NCI-H82 (cell line): Measurements from ENCODE around the gene SS18.
"Not testable (repeated sequence)": the region's sequence is repeated elsewhere in the genome, so short reads cannot be mapped to it uniquely, and the experiment has no call there.

Experiments used
- DNase-seq: peaks from one replicate; lab custom pipeline; 2025; lab: John Stamatoyannopoulos, UW

SS18 gene, protein sequence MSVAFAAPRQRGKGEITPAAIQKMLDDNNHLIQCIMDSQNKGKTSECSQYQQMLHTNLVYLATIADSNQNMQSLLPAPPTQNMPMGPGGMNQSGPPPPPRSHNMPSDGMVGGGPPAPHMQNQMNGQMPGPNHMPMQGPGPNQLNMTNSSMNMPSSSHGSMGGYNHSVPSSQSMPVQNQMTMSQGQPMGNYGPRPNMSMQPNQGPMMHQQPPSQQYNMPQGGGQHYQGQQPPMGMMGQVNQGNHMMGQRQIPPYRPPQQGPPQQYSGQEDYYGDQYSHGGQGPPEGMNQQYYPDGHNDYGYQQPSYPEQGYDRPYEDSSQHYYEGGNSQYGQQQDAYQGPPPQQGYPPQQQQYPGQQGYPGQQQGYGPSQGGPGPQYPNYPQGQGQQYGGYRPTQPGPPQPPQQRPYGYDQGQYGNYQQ

GRCh38 chr18:26090130-26091046 is at the start of gene SS18:
TSS of gene SS18 (minus strand) at chr18:26090613. CDS start at chr18:26090569, 44 bp downstream.
- peak; percentile 94 for DNase-seq

GRCh38 chr18:26135548-26135947 is 45.1 kb upstream of the SS18 start:
- DNase-seq: no peak

- DNase-seq: no peak
These were observed 43.7 kb upstream of the SS18 start for GRCh38 chr18:26134107-26134506.

GRCh38 chr18:26133652-26134051 is 43.2 kb upstream of the SS18 start, which contains the start of gene PSMA8:
TSS of gene PSMA8 (plus strand) at chr18:26133869. CDS start at chr18:26133966, 97 bp downstream.
- no peak for DNase-seq

DNA sequence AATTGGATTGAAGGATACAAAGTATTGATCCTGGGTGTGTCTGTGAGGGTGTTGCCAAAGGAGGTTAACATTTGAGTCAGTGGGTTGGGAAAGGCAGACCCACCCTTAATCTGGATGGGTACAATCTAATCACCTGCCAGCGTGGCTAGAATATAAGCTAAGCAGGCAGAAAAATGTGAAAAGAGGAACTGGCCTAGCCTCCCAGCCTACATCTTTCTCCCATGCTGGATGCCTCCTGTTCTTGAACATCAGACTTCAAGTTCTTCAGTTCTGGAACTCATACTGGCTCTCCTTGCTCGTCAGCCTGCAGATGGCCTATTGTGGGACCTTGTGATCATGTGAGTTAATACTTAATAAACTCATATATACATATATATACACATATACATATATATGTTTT is 37.8 kb upstream of the SS18 start:
- DNase-seq: not testable (repeated sequence)

DNA sequence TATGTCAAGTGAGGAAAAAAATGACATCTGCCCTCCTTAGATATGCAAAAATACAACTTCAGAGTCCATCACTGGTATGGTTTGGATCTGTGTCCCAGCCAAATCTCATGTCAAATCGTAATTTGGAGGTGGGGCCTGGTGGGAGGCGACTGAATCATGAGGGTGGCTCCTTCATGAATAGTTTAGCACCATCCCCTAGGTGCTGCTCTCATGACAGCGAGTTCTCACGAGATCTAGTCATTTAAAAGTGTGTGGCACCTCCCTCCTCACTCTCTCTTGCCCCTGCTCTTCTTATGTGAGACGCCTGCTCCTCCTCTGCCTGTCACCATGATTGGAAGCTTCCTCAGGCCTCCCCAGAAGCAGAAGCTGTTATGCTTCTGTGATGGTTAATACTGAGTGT is 37.4 kb upstream of the SS18 start:
- DNase-seq: peak; percentile 50

GRCh38 chr18:26121994-26122393 is 31.6 kb upstream of the SS18 start:
- DNase-seq: not testable (repeated sequence)

- no peak for DNase-seq
These were observed 31.1 kb upstream of the SS18 start for GRCh38 chr18:26121476-26121875.

- DNase-seq: no peak
These were observed 28.8 kb upstream of the SS18 start for GRCh38 chr18:26119246-26119645.

DNA sequence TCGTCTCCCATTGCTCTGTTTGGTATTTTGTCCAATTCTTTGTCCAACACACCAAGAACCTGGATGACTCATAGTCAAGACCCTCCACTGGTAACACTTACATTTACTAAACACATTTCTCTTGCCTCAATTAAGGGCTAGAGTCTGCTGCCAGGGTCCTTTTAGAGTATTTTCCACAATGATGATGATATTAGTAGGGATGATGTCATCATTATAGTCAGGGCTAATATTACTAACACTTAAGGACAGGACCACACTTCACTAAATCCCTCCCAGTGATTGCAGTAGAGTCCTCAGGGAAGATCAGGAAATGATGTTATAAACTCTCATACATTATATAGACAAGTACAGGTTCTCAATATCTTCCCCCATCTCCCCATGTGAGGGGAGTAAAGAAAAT is 13.6 kb upstream of the SS18 start:
- DNase-seq: no peak

DNA sequence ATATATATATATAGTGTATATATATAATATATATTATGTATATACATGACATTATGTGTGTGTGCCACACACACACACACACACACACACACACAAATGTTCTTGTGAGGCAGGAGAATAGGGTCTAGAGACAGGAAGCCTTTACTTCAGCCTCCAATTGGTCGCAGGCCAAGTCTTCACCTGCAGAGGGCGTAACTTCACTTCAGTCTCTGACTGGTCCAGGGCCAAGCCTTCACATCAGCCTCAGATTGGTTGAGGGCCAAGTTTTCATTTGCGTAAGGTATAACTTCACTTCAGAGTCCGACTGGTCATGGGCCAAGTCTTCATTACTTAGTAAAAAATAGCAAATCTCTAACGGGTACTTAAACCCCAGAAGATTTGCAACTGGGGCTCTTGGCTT is 13.2 kb upstream of the SS18 start:
- peak; percentile 64 for DNase-seq

GRCh38 chr18:26097563-26097962 is 7.2 kb upstream of the SS18 start:
- no peak for DNase-seq

DNA sequence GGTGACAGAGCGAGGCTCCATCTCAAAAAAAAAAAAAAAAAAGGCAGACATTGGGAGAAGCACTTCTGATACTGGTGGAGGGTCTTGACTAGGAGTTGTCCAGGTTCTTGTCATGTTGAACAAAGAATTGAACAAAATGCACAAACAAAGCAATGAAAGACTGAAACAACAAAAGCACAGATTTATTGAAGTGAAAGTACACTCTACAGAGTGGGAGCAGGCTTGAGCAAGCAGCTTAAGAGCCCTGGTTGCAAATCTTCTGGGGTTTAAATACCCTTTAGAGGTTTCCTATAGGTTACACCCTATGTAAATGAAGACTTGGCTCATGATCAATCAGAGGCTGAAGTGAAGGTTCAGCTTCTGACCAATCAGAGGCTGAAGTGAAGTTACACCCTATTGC is 6.4 kb upstream of the SS18 start:
- no peak for DNase-seq

DNA sequence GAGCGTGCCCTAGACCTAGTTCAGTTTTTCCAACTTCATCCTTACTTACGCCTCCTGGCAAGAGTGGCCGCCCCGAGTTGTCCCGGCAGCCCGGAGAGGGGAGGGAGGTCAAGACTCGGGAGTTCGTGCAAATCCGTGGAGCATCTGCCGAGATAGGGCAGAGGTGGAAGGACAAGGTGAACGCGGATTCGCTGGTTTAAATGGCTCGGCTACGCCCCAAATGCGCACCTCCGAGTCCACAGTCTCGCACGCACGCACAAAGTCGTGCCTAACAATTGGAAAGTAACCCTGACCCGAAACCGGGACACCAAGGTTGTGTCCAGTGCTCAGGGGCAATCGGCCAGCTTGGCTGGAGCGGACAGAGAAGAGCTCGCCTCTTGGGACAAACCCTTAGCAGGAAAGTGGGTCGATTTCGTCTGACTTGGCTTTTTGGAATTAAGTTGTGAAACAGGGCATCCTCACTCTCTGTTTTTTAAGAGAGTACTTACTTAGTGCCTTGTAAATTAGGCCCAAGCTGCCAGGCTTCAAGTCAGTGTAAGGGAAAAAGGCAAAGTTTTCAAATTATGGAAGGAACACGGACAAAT is 726 bp upstream of the SS18 start:
- peak; percentile 86 for DNase-seq

GRCh38 chr18:26089293-26090129 is 902 bp downstream of the SS18 start:
- no peak for DNase-seq

DNA sequence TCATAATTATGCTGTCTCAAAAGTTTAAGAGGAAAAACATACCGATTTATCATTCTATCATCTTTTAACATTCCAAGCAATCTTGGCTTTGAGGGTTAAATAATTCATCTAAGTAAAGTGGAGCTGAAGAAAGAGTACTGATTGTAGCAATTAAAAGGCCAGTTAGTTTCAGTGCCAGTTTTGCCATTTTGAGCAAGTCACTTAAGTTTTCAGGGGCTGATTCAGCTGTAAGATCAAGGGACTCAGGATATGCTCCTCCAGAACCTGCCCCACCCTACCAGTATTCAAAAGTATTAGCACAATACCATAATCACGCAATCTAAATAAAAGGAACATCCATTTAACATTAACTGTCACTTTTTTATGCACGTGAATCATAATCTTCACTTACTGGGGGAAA is 1.9 kb downstream of the SS18 start:
- no peak for DNase-seq

GRCh38 chr18:26086959-26087358 is 3.5 kb downstream of the SS18 start:
- DNase-seq: no peak

- DNase-seq: no peak
These were observed 5.4 kb downstream of the SS18 start for GRCh38 chr18:26085056-26085455.

DNA sequence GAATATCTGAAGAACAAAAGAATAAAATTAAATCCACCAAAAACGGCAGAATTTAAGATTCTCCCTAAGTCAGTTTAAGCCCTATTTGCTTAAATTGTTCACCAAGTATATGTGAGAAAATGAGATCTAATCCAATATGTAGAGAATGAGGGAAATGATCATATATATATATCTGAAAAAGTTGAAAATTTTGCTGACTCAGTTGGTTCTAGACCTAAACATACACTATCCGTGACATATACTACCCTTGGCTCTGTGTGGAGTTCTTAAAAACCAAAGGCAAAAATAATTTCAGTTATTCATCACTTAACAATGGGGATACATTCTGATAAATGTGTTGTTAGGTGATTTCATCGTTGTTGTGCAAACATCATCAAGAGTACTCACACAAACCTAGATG is 7.3 kb downstream of the SS18 start:
- DNase-seq: no peak

- DNase-seq: no peak
These were observed 7.9 kb downstream of the SS18 start for GRCh38 chr18:26082475-26082874.

DNA sequence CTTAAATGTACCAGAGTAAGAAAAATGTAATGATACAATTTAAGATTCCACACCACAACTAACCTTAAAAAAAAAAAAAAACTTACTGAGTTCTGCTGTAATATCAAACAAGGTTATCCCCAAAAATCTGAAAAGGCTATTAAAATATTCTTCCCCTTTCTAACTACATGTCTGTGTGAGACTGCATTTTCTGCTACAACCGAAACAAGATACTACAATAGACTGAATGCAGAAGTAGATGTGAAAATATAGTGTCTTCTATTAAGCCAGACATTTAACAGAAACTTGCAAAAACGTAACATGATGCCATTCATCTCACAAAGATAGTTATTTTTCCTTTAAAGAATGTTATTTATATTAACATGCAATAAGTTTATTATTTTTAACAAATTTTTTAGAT is 16.2 kb downstream of the SS18 start:
- DNase-seq: no peak

DNA sequence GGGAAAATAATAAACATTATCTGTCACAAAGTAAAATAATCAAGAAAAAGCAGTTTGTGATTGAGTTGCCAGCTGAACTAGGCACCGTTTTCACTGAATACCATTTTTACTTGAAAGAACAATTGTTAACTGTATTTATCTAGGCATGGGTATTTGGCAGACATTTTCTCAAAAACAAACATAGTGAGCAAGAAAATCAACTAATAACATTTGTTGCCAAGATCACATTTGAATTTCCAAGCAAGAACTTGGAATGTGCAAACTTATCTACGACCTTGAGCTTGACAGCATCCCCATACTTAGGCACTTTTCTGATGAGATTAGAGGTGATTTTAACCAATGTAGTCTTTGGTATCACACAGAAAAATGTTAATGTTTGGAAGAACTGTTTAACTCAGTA is 16.7 kb downstream of the SS18 start:
- no peak for DNase-seq
